ENCODE measurements around the gene BTRC.
"Not testable (repeated sequence)": the region's sequence is repeated elsewhere in the genome, so short reads cannot be mapped to it uniquely, and the experiment has no call there.

The BTRC gene

GRCh38 chr10:101353692-101354327, at the start of gene BTRC:
Gene BTRC, plus strand, starts transcription at chr10:101354165. Its CDS starts 16 bp downstream, at chr10:101354181.
- DNase-seq (ENCODE audit: low read depth), result peak; percentile 91

- no peak for DNase-seq (ENCODE audit: low read depth)
Observed at GRCh38 chr10:101304316-101304715, 49.6 kb upstream of the BTRC start.

GRCh38 chr10:101305320-101306241, 48.4 kb upstream of the BTRC start:
- DNase-seq (ENCODE audit: low read depth), result no peak

GRCh38 chr10:101308051-101308450, 45.9 kb upstream of the BTRC start:
- DNase-seq (ENCODE audit: low read depth), result no peak

- DNase-seq (ENCODE audit: low read depth), result no peak
Observed at GRCh38 chr10:101310529-101311184, 43.3 kb upstream of the BTRC start.

GRCh38 chr10:101311185-101312066, 42.5 kb upstream of the BTRC start:
- DNase-seq (ENCODE audit: low read depth), result no peak

- DNase-seq (ENCODE audit: low read depth), result no peak
Observed at GRCh38 chr10:101319241-101319915, 34.6 kb upstream of the BTRC start.

- DNase-seq (ENCODE audit: low read depth), result no peak
Observed at GRCh38 chr10:101321073-101321472, 32.9 kb upstream of the BTRC start.

- DNase-seq (ENCODE audit: low read depth), result no peak
Observed at GRCh38 chr10:101322266-101323108, 31.5 kb upstream of the BTRC start.

GRCh38 chr10:101323495-101323894, 30.5 kb upstream of the BTRC start:
- DNase-seq (ENCODE audit: low read depth), result no peak

- not testable (repeated sequence) for DNase-seq (ENCODE audit: low read depth)
Observed at GRCh38 chr10:101327454-101327853, 26.5 kb upstream of the BTRC start.

- DNase-seq (ENCODE audit: low read depth), result no peak
Observed at GRCh38 chr10:101329341-101330032, 24.5 kb upstream of the BTRC start.

GRCh38 chr10:101330231-101330630, 23.7 kb upstream of the BTRC start:
- no peak for DNase-seq (ENCODE audit: low read depth)

GRCh38 chr10:101330631-101331225, 23.2 kb upstream of the BTRC start:
- DNase-seq (ENCODE audit: low read depth), result no peak

- no peak for DNase-seq (ENCODE audit: low read depth)
Observed at GRCh38 chr10:101331956-101332355, 22.0 kb upstream of the BTRC start.

- DNase-seq (ENCODE audit: low read depth), result not testable (repeated sequence)
Observed at GRCh38 chr10:101334259-101334658, 19.7 kb upstream of the BTRC start.

GRCh38 chr10:101336382-101336781, 17.6 kb upstream of the BTRC start:
- no peak for DNase-seq (ENCODE audit: low read depth)

- DNase-seq (ENCODE audit: low read depth), result no peak
Observed at GRCh38 chr10:101337836-101338235, 16.1 kb upstream of the BTRC start.

- DNase-seq (ENCODE audit: low read depth), result no peak
Observed at GRCh38 chr10:101341438-101341837, 12.5 kb upstream of the BTRC start.
